HepG2 (cell line): ENCODE measurements around the gene ZMYND10. TPM values are rescaled to one million over a fixed set of nuclear protein-coding genes. Genes with fewer than 3 reads are reported as not detected.

Source experiments
- BCL6 ChIP-seq: IDR thresholded peaks from 2 replicates; pipeline ENCODE4 v1.6.1; 2016; ENCODE audit warnings: missing genetic modification reagents, missing compliant biosample characterization
- FOXJ3 ChIP-seq: sonication (generic); formaldehyde crosslinking; IDR thresholded peaks from 2 replicates; pipeline ENCODE4 v1.4.0; 2020; ENCODE audit warnings: missing genetic modification reagents, mild to moderate bottlenecking, borderline replicate concordance
- HNRNPUL1 ChIP-seq: fragments of 200-400 bp; formaldehyde crosslinking; IDR thresholded peaks from 2 replicates; pipeline ENCODE4 v1.6.1; 2017; ENCODE audit warnings: low read depth, mild to moderate bottlenecking, low read length, moderate library complexity
- IRX3 ChIP-seq: sonication (generic); formaldehyde crosslinking; IDR thresholded peaks from 2 replicates; pipeline ENCODE4 v1.8.1; 2023; ENCODE audit warnings: mild to moderate bottlenecking, low read depth, missing genetic modification reagents, borderline replicate concordance
- KLF16 ChIP-seq, 2 experiments: sonication (generic) in 1 of 2; formaldehyde crosslinking in 1 of 2; IDR thresholded peaks; 2 replicates each; pipeline versions ENCODE4 v1.6.1 to v1.8.0; 2016 to 2023; ENCODE audit warnings: missing genetic modification reagents in 2 of 2, missing compliant biosample characterization in 1 of 2
- MZF1 ChIP-seq: sonication (generic); formaldehyde crosslinking; IDR thresholded peaks from 2 replicates; pipeline ENCODE4 v1.8.1; 2023; ENCODE audit warnings: mild to moderate bottlenecking, missing genetic modification reagents, borderline replicate concordance
- NBN ChIP-seq: fragments of 450-650 bp; conservative IDR thresholded peaks from 2 replicates; pipeline ENCODE4 v1.6.1; 2017
- PITX1 ChIP-seq: sonication (generic); formaldehyde crosslinking; IDR thresholded peaks from 2 replicates; pipeline ENCODE4 v1.5.1; 2020; ENCODE audit warnings: mild to moderate bottlenecking, missing genetic modification reagents
- ZFP36 ChIP-seq: fragments of 150-350 bp; IDR thresholded peaks from 2 replicates; pipeline ENCODE4 v1.6.1; 2018; ENCODE audit warnings: borderline replicate concordance, low read length, low read depth; ENCODE audit not compliant: partially characterized antibody
- ZFP36L2 ChIP-seq: sonication (generic); formaldehyde crosslinking; IDR thresholded peaks from 2 replicates; pipeline ENCODE4 v1.4.0; 2020; ENCODE audit warnings: missing genetic modification reagents
- ZNF224 ChIP-seq: sonication (generic); formaldehyde crosslinking; IDR thresholded peaks from 2 replicates; pipeline ENCODE4 v1.5.0; 2020; ENCODE audit warnings: mild to moderate bottlenecking, missing genetic modification reagents
- ZNF468 ChIP-seq: sonication (generic); formaldehyde crosslinking; IDR thresholded peaks from 2 replicates; pipeline ENCODE4 v1.8.0; 2022; ENCODE audit warnings: mild to moderate bottlenecking, moderate library complexity, missing genetic modification reagents
- ZNF547 ChIP-seq: sonication (generic); formaldehyde crosslinking; IDR thresholded peaks from 2 replicates; pipeline ENCODE4 v1.5.1; 2020; ENCODE audit warnings: mild to moderate bottlenecking, missing genetic modification reagents
- ZNF766 ChIP-seq: sonication (generic); formaldehyde crosslinking; IDR thresholded peaks from 2 replicates; pipeline ENCODE4 v1.5.0; 2020; ENCODE audit warnings: missing genetic modification reagents, borderline replicate concordance
- ZSCAN22 ChIP-seq: sonication (generic); formaldehyde crosslinking; IDR thresholded peaks from 2 replicates; pipeline ENCODE4 v1.4.0; 2020; ENCODE audit warnings: mild to moderate bottlenecking, missing genetic modification reagents
- polyA plus RNA-seq, 8 experiments: library from polyadenylated mRNA; depleted of rRNA in 3 of 8; stranded (reverse) in 7 of 8; unstranded in 1 of 8; fragments of >200 nt; fragmentation: Illumina TruSeq in 4 of 8; extraction: Trizol in 4 of 8; gene quantifications; 2 replicates each; pipeline versions ENCODE4 v1.2.1 to v1.2.3, GENCODE V29; 2011 to 2016; ENCODE audit warnings: low read depth in 4 of 8, missing spikeins in 1 of 8, mixed read lengths in 1 of 8; ENCODE audit not compliant: insufficient read depth in 1 of 8
- total RNA-seq, 5 experiments: library from RNA; depleted of rRNA; stranded (reverse); fragments of >200 nt; fragmentation: Illumina TruSeq; extraction: Trizol; gene quantifications; 2 replicates each; pipeline ENCODE4 v1.2.3, GENCODE V29; 2016; ENCODE audit warnings: low read depth in 1 of 5
- TF ChIP-seq, protein P1 (sequence below): sonication (generic); formaldehyde crosslinking; IDR thresholded peaks from 2 replicates; pipeline ENCODE4 v1.4.0; 2020; ENCODE audit warnings: missing genetic modification reagents
- TF ChIP-seq, protein P2 (sequence below): sonication (generic); formaldehyde crosslinking; IDR thresholded peaks from 2 replicates; pipeline ENCODE4 v1.4.0; 2020; ENCODE audit warnings: missing genetic modification reagents, mild to moderate bottlenecking, borderline replicate concordance
- TF ChIP-seq, protein P3 (sequence below): sonication (generic); formaldehyde crosslinking; IDR thresholded peaks from 2 replicates; pipeline ENCODE4; 2020; ENCODE audit warnings: missing genetic modification reagents, mild to moderate bottlenecking, borderline replicate concordance
- TF ChIP-seq, protein P4 (sequence below): sonication (generic); formaldehyde crosslinking; IDR thresholded peaks from 2 replicates; pipeline ENCODE4 v1.5.0; 2020; ENCODE audit warnings: mild to moderate bottlenecking, missing genetic modification reagents

ZMYND10 gene
- total and polyA plus RNA-seq, 2 of the 13 experiments (the other 11 are each of a cell fraction or from before 2014, with no cell fraction given), result 0.60 to 0.74 TPM

GRCh38 chr3:50292159-50293078 lies 53.1 kb downstream of the ZMYND10 start, which contains the start of gene IFRD2 (continued):
- TF ChIP-seq, protein P1, sequence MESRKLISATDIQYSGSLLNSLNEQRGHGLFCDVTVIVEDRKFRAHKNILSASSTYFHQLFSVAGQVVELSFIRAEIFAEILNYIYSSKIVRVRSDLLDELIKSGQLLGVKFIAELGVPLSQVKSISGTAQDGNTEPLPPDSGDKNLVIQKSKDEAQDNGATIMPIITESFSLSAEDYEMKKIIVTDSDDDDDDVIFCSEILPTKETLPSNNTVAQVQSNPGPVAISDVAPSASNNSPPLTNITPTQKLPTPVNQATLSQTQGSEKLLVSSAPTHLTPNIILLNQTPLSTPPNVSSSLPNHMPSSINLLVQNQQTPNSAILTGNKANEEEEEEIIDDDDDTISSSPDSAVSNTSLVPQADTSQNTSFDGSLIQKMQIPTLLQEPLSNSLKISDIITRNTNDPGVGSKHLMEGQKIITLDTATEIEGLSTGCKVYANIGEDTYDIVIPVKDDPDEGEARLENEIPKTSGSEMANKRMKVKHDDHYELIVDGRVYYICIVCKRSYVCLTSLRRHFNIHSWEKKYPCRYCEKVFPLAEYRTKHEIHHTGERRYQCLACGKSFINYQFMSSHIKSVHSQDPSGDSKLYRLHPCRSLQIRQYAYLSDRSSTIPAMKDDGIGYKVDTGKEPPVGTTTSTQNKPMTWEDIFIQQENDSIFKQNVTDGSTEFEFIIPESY, result no peak; the same call in 1 of the 2 replicates
- TF ChIP-seq FOXJ3 (no peak), ZNF468 (CRISPR knock-in tag) (no peak), ZNF547 (peak; percentile 63; the same call in 1 of the 2 replicates), BCL6 (CRISPR knock-in tag) (0 out of 2 replicates have a peak, but pooled peaks have one; percentile 9), ZSCAN22 (CRISPR knock-in tag) (no peak), PITX1 (CRISPR knock-in tag) (peak; percentile 62), ZFP36 (no peak), ZNF224 (CRISPR knock-in tag) (peak; percentile 29; the same call in 1 of the 2 replicates), IRX3 (CRISPR knock-in tag) (peak; percentile 48; the same call in 1 of the 2 replicates), KLF16 (CRISPR knock-in tag; IDR thresholded peaks at IDR 0.05) (0 out of 4 replicates have a peak, but pooled peaks of 1 of the 2 experiments have one; percentile 64), ZNF766 (CRISPR knock-in tag) (no peak), HNRNPUL1 (no peak; the same call in 1 of the 2 replicates), MZF1 (CRISPR knock-in tag) (no peak; the same call in 1 of the 2 replicates), NBN (no peak), ZFP36L2 (CRISPR knock-in tag) (no peak)
- TF ChIP-seq, protein P2, sequence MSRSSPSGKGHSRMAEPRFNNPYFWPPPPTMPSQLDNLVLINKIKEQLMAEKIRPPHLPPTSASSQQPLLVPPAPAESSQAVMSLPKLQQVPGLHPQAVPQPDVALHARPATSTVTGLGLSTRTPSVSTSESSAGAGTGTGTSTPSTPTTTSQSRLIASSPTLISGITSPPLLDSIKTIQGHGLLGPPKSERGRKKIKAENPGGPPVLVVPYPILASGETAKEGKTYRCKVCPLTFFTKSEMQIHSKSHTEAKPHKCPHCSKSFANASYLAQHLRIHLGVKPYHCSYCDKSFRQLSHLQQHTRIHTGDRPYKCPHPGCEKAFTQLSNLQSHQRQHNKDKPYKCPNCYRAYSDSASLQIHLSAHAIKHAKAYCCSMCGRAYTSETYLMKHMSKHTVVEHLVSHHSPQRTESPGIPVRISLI (CRISPR knock-in tag), result no peak
- TF ChIP-seq, protein P3, sequence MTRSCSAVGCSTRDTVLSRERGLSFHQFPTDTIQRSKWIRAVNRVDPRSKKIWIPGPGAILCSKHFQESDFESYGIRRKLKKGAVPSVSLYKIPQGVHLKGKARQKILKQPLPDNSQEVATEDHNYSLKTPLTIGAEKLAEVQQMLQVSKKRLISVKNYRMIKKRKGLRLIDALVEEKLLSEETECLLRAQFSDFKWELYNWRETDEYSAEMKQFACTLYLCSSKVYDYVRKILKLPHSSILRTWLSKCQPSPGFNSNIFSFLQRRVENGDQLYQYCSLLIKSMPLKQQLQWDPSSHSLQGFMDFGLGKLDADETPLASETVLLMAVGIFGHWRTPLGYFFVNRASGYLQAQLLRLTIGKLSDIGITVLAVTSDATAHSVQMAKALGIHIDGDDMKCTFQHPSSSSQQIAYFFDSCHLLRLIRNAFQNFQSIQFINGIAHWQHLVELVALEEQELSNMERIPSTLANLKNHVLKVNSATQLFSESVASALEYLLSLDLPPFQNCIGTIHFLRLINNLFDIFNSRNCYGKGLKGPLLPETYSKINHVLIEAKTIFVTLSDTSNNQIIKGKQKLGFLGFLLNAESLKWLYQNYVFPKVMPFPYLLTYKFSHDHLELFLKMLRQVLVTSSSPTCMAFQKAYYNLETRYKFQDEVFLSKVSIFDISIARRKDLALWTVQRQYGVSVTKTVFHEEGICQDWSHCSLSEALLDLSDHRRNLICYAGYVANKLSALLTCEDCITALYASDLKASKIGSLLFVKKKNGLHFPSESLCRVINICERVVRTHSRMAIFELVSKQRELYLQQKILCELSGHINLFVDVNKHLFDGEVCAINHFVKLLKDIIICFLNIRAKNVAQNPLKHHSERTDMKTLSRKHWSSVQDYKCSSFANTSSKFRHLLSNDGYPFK (CRISPR knock-in tag), result peak; percentile 75
- TF ChIP-seq, protein P4, sequence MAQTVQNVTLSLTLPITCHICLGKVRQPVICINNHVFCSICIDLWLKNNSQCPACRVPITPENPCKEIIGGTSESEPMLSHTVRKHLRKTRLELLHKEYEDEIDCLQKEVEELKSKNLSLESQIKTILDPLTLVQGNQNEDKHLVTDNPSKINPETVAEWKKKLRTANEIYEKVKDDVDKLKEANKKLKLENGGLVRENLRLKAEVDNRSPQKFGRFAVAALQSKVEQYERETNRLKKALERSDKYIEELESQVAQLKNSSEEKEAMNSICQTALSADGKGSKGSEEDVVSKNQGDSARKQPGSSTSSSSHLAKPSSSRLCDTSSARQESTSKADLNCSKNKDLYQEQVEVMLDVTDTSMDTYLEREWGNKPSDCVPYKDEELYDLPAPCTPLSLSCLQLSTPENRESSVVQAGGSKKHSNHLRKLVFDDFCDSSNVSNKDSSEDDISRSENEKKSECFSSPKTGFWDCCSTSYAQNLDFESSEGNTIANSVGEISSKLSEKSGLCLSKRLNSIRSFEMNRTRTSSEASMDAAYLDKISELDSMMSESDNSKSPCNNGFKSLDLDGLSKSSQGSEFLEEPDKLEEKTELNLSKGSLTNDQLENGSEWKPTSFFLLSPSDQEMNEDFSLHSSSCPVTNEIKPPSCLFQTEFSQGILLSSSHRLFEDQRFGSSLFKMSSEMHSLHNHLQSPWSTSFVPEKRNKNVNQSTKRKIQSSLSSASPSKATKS (CRISPR knock-in tag), result no peak
